BLaER1 (cell line): ENCODE measurements around the gene CAST.
"Not testable (repeated sequence)": the region's sequence is repeated elsewhere in the genome, so short reads cannot be mapped to it uniquely, and the experiment has no call there.

Experiments used
- H3K27ac ChIP-seq: shearing (Covaris generic); formaldehyde crosslinking; 2 replicates; pipeline ENCODE4 v1.8.1; 2022
- H3K27me3 ChIP-seq: shearing (Covaris generic); formaldehyde crosslinking; 2 replicates; pipeline ENCODE4 v1.8.1; 2022
- H3K36me3 ChIP-seq: shearing (Covaris generic); formaldehyde crosslinking; 2 replicates; pipeline ENCODE4 v1.8.1; 2022
- H3K4me1 ChIP-seq: shearing (Covaris generic); formaldehyde crosslinking; 2 replicates; pipeline ENCODE4 v1.8.1; 2022
- H3K4me2 ChIP-seq: shearing (Covaris generic); formaldehyde crosslinking; 2 replicates; pipeline ENCODE4 v1.8.1; 2022
- H3K4me3 ChIP-seq: shearing (Covaris generic); formaldehyde crosslinking; 2 replicates; pipeline ENCODE4 v1.8.1; 2022
- H3K9ac ChIP-seq: shearing (Covaris generic); formaldehyde crosslinking; 2 replicates; pipeline ENCODE4 v1.8.1; 2022
- H3K9me3 ChIP-seq: shearing (Covaris generic); formaldehyde crosslinking; 2 replicates; pipeline ENCODE4 v1.8.1; 2022
- H4K20me1 ChIP-seq: shearing (Covaris generic); formaldehyde crosslinking; 2 replicates; pipeline ENCODE4 v1.8.1; 2022
- Cebpa-rat ChIP-seq: shearing (Covaris generic); IDR thresholded peaks from 2 replicates; pipeline ENCODE4 v1.8.1; 2022

The CAST gene

GRCh38 chr5:96796434-96796833 is 134.3 kb downstream of the CAST start:
- H4K20me1 ChIP-seq, result peaks cover 39% of the 10 kb centered on the region; the same call in 1 of the 2 replicates
- H3K27me3 ChIP-seq, result no peaks in the 10 kb centered on the region
- peaks cover 94% of the 10 kb centered on the region for H3K36me3 ChIP-seq
- H3K9ac ChIP-seq, result no peak overlapping the region
- no peak overlapping the region for H3K4me2 ChIP-seq
- H3K9me3 ChIP-seq, result peaks cover 12% of the 10 kb centered on the region
- no peak overlapping the region for H3K4me3 ChIP-seq
- TF ChIP-seq Cebpa-rat, result no peak
- H3K4me1 ChIP-seq, result no peaks in the 10 kb centered on the region
- no peak overlapping the region for H3K27ac ChIP-seq

DNA sequence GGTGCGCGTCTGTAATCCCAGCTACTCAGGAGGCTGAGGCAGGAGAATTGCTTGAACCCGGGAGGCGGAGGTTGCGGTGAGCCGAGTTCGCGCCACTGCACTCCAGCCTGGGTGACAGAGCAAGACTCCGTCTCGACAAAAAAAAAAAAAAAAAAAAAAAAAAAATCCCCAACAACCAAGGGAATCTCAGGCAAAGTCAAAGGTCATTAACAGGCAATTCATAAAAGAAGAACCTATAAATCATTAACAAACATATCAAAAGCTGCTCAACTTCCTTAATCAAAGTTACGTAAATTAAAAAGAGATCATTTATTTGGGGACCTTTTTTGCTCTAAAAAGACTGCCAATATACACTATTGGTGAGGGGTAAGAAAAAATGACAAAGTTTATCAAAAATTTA is 139.5 kb downstream of the CAST start:
- peaks cover 38% of the 10 kb centered on the region for H4K20me1 ChIP-seq
- H3K27ac ChIP-seq, H3K9me3 ChIP-seq, H3K4me3 ChIP-seq, H3K9ac ChIP-seq, H3K27me3 ChIP-seq, H3K4me2 ChIP-seq: not testable (repeated sequence)
- peaks cover 36% of the 10 kb centered on the region for H3K4me1 ChIP-seq
- H3K36me3 ChIP-seq, result peaks cover 72% of the 10 kb centered on the region

DNA sequence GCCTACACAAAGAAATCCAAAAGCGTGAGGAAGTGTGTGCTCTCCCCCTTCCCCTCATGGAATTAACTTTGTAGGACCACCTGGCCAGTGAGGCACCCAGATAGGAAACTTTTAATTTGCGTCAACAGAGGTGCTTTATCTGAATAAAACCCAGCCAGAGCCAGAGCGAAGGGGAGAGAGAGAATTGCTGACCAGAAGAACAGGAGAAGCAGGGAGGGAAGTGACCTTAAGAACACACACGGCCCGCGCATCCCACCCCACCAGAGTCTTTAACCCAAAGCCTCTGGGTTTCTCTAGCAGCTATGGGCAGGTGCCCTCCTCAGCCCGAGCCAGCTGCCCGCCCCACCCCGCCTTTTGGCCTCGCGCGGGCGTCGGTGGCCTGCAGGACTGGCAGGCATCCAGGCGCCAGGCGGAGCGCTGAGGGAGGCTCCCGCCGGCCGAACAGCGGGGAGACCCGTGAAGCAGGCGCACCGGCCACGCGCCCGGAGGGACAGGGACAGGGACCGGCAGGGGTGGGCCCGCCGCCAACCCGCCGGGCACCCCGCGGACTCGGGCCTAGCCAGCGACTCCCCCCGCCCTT is 145.0 kb downstream of the CAST start:
- H3K4me1 ChIP-seq, result peaks cover 44% of the 10 kb centered on the region
- peak overlapping the region; percentile 89 for H3K4me3 ChIP-seq

DNA sequence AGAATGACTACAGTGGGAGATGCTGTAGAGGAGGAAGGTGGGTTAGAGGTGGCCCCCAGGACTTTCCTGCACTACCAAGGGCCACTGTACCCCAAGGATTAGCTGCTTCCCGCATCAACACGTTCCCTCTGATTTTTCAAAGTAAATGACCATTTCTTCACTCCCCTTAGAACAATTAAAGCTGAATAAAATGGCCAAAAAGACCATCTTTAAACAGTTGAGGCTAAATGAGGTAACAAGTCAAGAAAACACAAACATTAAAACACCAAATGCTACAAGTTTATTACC is 146.3 kb downstream of the CAST start:
- peaks cover 34% of the 10 kb centered on the region for H3K4me1 ChIP-seq
- H3K36me3 ChIP-seq, result peaks cover 10% of the 10 kb centered on the region
- H3K4me3 ChIP-seq, result peak overlapping the region; percentile 89
- no peaks in the 10 kb centered on the region for H3K27me3 ChIP-seq
- H3K4me2 ChIP-seq, result peak overlapping the region; percentile 88
- H3K27ac ChIP-seq, result peak overlapping the region; percentile 99
- peaks cover 14% of the 10 kb centered on the region for H4K20me1 ChIP-seq
- no peaks in the 10 kb centered on the region for H3K9me3 ChIP-seq
- H3K9ac ChIP-seq, result peak overlapping the region; percentile 99
- no peak for TF ChIP-seq Cebpa-rat

More for the DNA sequence above, 145.0 kb downstream of the CAST start:
- no peak for TF ChIP-seq Cebpa-rat
- H3K36me3 ChIP-seq, result peaks cover 21% of the 10 kb centered on the region
- no peaks in the 10 kb centered on the region for H3K9me3 ChIP-seq
- H3K9ac ChIP-seq, result peak overlapping the region; percentile 99
- peak overlapping the region; percentile 99 for H3K27ac ChIP-seq
- peak overlapping the region; percentile 88 for H3K4me2 ChIP-seq
- no peaks in the 10 kb centered on the region for H3K27me3 ChIP-seq
- peaks cover 26% of the 10 kb centered on the region for H4K20me1 ChIP-seq

GRCh38 chr5:96808868-96809558 is 146.8 kb downstream of the CAST start:
- H3K4me2 ChIP-seq, result peak overlapping the region; percentile 88
- H3K36me3 ChIP-seq, result peaks cover 4% of the 10 kb centered on the region; the same call in 1 of the 2 replicates
- no peaks in the 10 kb centered on the region for H3K9me3 ChIP-seq
- H3K9ac ChIP-seq, result no peak overlapping the region
- peaks cover 9% of the 10 kb centered on the region for H4K20me1 ChIP-seq
- H3K27me3 ChIP-seq, result no peaks in the 10 kb centered on the region
- peaks cover 31% of the 10 kb centered on the region for H3K4me1 ChIP-seq
- H3K4me3 ChIP-seq, result peak overlapping the region; percentile 89; the same call in 1 of the 2 replicates
- peak overlapping the region; percentile 99; the same call in 1 of the 2 replicates for H3K27ac ChIP-seq
- no peak for TF ChIP-seq Cebpa-rat

GRCh38 chr5:96809921-96810320 is 147.7 kb downstream of the CAST start:
- Histone ChIP-seq H3K36me3 (no peaks in the 10 kb centered on the region), H3K4me2 (no peak overlapping the region)
- TF ChIP-seq Cebpa-rat, result no peak

GRCh38 chr5:96812851-96813250 is 150.7 kb downstream of the CAST start:
- TF ChIP-seq Cebpa-rat, result no peak
- Histone ChIP-seq H3K4me3 (no peak overlapping the region), H3K4me1 (peaks cover 33% of the 10 kb centered on the region)

More at GRCh38 chr5:96809921-96810320, 147.7 kb downstream of the CAST start:
- H3K27ac ChIP-seq, result no peak overlapping the region
- H3K27me3 ChIP-seq, result no peaks in the 10 kb centered on the region
- no peak overlapping the region for H3K9ac ChIP-seq
- H3K4me1 ChIP-seq, result peaks cover 24% of the 10 kb centered on the region
- no peaks in the 10 kb centered on the region for H3K9me3 ChIP-seq
- no peaks in the 10 kb centered on the region; the same call in 1 of the 2 replicates for H4K20me1 ChIP-seq
- no peak overlapping the region for H3K4me3 ChIP-seq

DNA sequence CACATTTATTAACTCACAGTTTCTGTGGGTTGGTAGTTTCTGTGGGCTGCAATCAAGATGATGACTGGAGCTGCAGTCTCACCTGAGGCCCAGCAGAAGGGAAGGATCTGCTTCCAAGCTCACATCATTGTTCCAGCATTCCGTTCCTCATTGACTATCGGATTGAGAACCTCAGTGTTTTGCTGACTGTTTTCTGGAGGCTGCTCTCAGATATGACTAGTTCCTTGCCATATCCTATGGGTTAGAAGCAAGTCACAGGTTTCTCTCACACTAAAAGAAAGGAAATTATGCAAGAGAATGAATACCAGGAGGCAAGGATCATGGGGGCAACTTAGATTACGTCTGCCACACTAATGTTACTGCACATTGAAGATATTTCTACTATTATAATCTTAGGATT is 151.9 kb downstream of the CAST start:
- no peak for TF ChIP-seq Cebpa-rat
- Histone ChIP-seq H3K4me2 (no peak overlapping the region), H3K4me1 (peaks cover 35% of the 10 kb centered on the region), H3K27me3 (no peaks in the 10 kb centered on the region), H3K9me3 (no peaks in the 10 kb centered on the region), H3K9ac (no peak overlapping the region), H3K36me3 (no peaks in the 10 kb centered on the region), H4K20me1 (no peaks in the 10 kb centered on the region), H3K4me3 (no peak overlapping the region), H3K27ac (no peak overlapping the region)

More at GRCh38 chr5:96812851-96813250, 150.7 kb downstream of the CAST start:
- H3K27me3 ChIP-seq, result no peaks in the 10 kb centered on the region
- no peaks in the 10 kb centered on the region for H3K9me3 ChIP-seq
- no peaks in the 10 kb centered on the region for H3K36me3 ChIP-seq
- no peak overlapping the region for H3K9ac ChIP-seq
- H3K4me2 ChIP-seq, result no peak overlapping the region
- H4K20me1 ChIP-seq, result no peaks in the 10 kb centered on the region
- H3K27ac ChIP-seq, result no peak overlapping the region

DNA sequence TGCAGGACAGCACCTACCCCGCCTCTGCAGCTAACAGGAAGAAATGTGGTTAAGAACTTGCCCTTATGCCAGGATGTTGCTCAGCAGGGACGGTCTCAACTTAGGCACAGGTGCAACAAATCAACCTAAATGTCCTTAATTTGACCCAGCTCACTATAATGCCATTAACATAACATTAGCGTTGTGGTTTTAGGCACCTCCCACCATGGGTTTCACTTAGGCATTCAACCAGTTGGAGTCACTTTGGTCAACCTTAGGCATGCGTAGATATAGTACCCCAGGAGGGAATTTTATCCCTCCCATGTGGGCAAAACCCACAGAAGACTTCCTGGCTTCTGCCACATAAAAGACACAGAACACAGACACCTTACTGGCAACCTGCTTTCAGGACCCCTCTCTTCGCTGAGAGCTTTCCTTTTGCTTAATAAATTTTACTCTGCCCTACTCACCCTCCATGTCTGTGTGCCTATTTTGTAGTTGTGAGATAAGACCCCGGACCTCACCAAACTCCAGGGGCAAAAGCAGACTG is 154.3 kb downstream of the CAST start:
- peak overlapping the region; percentile 86 for H3K27ac ChIP-seq

GRCh38 chr5:96816991-96817390 is 154.8 kb downstream of the CAST start:
- peak overlapping the region; percentile 67 for H3K9ac ChIP-seq
- H3K36me3 ChIP-seq, result no peaks in the 10 kb centered on the region
- H3K27me3 ChIP-seq, result no peaks in the 10 kb centered on the region
- no peaks in the 10 kb centered on the region for H3K9me3 ChIP-seq
- no peak for TF ChIP-seq Cebpa-rat
- peak overlapping the region; percentile 54 for H3K4me3 ChIP-seq
- peak overlapping the region; percentile 96 for H3K4me2 ChIP-seq
- peaks cover 47% of the 10 kb centered on the region for H3K4me1 ChIP-seq
- H3K27ac ChIP-seq, result peak overlapping the region; percentile 86
- H4K20me1 ChIP-seq, result no peaks in the 10 kb centered on the region

More for the DNA sequence above, 154.3 kb downstream of the CAST start:
- Histone ChIP-seq H3K4me3 (peak overlapping the region; percentile 54), H3K27me3 (no peaks in the 10 kb centered on the region), H3K9me3 (no peaks in the 10 kb centered on the region), H3K4me2 (peak overlapping the region; percentile 96), H3K4me1 (peaks cover 41% of the 10 kb centered on the region), H3K9ac (peak overlapping the region; percentile 67), H3K36me3 (no peaks in the 10 kb centered on the region), H4K20me1 (no peaks in the 10 kb centered on the region)
- TF ChIP-seq Cebpa-rat, result no peak
